Heart right ventricle (tissue), 16 donors: ENCODE data around the gene SPSB1. TPM values are rescaled to one million over a fixed set of nuclear protein-coding genes. Genes with fewer than 3 reads are reported as not detected.
"Not testable (repeated sequence)": the region's sequence is repeated elsewhere in the genome, so short reads cannot be mapped to it uniquely, and the experiment has no call there.

Experiments
- ATAC-seq, 8 donors: fragments of 200-7000 bp; cut with Tn5 transposase; one replicate each; pipeline ENCODE4 v1.9.1; 2020; ENCODE audit warnings: mild to moderate bottlenecking in 8 of 8, moderate library complexity in 8 of 8, moderate number of reproducible peaks in 1 of 8
- DNase-seq, 2 donors: peaks; one replicate each; pipeline ENCODE4 v3.0.0-alpha.2; 2020
- H3K27ac ChIP-seq, 10 donors: fragments of 200-600 bp; sonication (generic) in 2 of 10; one replicate each; pipeline versions ENCODE4 v1.5.0 to v1.8.0; 2020 to 2022; ENCODE audit warnings: mild to moderate bottlenecking in 3 of 10
- H3K27me3 ChIP-seq, 7 donors: fragments of 200-600 bp; one replicate each; pipeline ENCODE4 v1.8.0; 2021 to 2022; ENCODE audit warnings: mild to moderate bottlenecking in 2 of 7
- H3K36me3 ChIP-seq, 9 donors: fragments of 200-600 bp; sonication (generic) in 1 of 9; one replicate each; pipeline versions ENCODE4 v1.5.0 to v1.8.0; 2020 to 2022; ENCODE audit warnings: mild to moderate bottlenecking in 2 of 9
- H3K4me1 ChIP-seq, 9 donors: fragments of 200-600 bp; sonication (generic) in 1 of 9; one replicate each; pipeline versions ENCODE4 v1.5.0 to v1.8.0; 2020 to 2022; ENCODE audit warnings: mild to moderate bottlenecking in 4 of 9
- H3K4me3 ChIP-seq, 10 donors: fragments of 200-600 bp; sonication (generic) in 2 of 10; one replicate each; pipeline versions ENCODE4 v1.5.0 to v1.8.0; 2020 to 2022; ENCODE audit warnings: mild to moderate bottlenecking in 7 of 10, moderate library complexity in 2 of 10
- H3K9me3 ChIP-seq, 11 donors: fragments of 200-600 bp in 10 of 11; sonication (generic) in 2 of 11; one replicate each; pipeline versions ENCODE4 v1.5.0 to v1.8.0; 2013 to 2022; ENCODE audit warnings: mild to moderate bottlenecking in 2 of 11, control low read depth in 1 of 11, moderate library complexity in 1 of 11
- WGBS, 2 donors: extraction: QIAGEN DNeasy Blood & Tissue Kit; methylation state at CpG; one replicate each; pipeline ENCODE4 v1.1.7; 2013; ENCODE audit warnings: inconsistent platforms in 1 of 2; 5-methylcytosine and 5-hydroxymethylcytosine counted together
- intact Hi-C, 10 donors: fragments of 100-400 bp; cut with DNase I; formaldehyde crosslinking; loops; one replicate each; pipeline versions ENCODE4 v1.11.1 to v1.14.2; 2022
- polyA plus RNA-seq, 2 donors: library from polyadenylated mRNA; stranded (reverse); fragments of 200-250 nt; gene quantifications; one replicate each; pipeline ENCODE4 v1.2.3, GENCODE V29; 2013
- total RNA-seq, 10 donors: library from RNA; stranded (reverse); fragmentation: NEBNext Ultra II Directional in 3 of 10; extraction: Animal tissue kit (Norgen Biotek cat#: 25700) in 3 of 10; gene quantifications; one replicate each; pipeline versions ENCODE4 v1.2.1 to v1.2.4, GENCODE V29; 2021 to 2023
- TF ChIP-seq, protein P1 (sequence below), 9 donors: fragments of 200-600 bp; sonication (generic) in 2 of 9; IDR thresholded peaks; one replicate each; pipeline versions ENCODE4 v1.5.0 to v1.8.0; 2021 to 2022; ENCODE audit warnings: antibody characterized with exemption in 9 of 9, mild to moderate bottlenecking in 5 of 9, moderate library complexity in 1 of 9
- donor health status: Arrhythmogenic right ventricular cardiomyopathy.
- donor health status: ischemic (EF 13 %, LVEDD 7.1; RV severe dilation, severe dysfunction).
- donor health status: healthy with polysubstance abuse.
- donor health status: DM: no; HTN: yes; CAD: no.
- donor health status: DM: no; HTN: no; CAD: no.
- donor health status: ischemic (EF 25% LVEDD 6.9; RV normal size, moderate dysfunction).
- donor health status: ischemic (EF 25% LVEDD 5.7; RV mildly dilated, moderate dysfunction).
- donor health status: healthy.
- donor health status: DM: yes; HTN: yes; CAD: no.
- donor health status: Ischemic cardiomyopathy.
- donor health status: ischemic (EF 35%, LVEDD 5.7; RV mildly dilated, moderate dysfunction).
- donor health status: nonischemic (EF 11% LVEDD 7.7; RV severe dilation, severe dysfunction).
- donor health status: DM: yes; HTN: yes; CAD: no.
- donor health status: PGD.
- donor health status: ischemic (EF 29% LVEDD 5.4; RV normal size, mild dysfunction).
- donor health status: nonischemic (EF 23%, LVEDD 6.1; RV moderate dilation, normal function).

The SPSB1 gene
- total and polyA plus RNA-seq, 12 donors: 5.5 to 16.5 (median 8.8) TPM

DNA sequence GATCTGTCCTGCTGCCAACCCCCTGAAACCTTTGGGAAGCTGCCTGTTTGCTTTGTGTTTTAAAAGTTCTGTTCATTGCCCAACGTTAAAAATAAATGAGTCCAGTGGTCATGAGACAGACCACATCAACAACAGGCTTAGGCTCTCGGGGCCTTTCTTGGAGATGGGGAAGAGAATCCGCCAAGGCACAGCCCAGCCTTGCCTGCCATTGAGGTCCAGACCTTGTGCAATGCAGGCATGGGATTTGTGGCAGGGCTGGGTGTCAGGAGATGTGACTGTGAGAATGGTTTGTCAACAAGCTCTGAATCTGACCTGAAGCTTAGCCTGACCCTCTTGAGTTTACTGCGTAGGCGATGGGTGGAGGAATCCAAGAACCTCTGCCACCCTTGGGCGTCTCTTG, 4.2 kb downstream of the SPSB1 start:
- Histone ChIP-seq H3K9me3 (no peaks in the 10 kb centered on the region), H3K4me3 (no peak overlapping the region), H3K27me3 (peaks cover 0 to 8% (median 0%) of the 10 kb centered on the region in 7 donors), H3K4me1 (peaks cover 6 to 49% (median 27%) of the 10 kb centered on the region in 9 donors), H3K36me3 (no peaks in the 10 kb centered on the region), H3K27ac (no peak overlapping the region)
- intact Hi-C loops: loop anchor here in 2 of 10 donors (5.0 to 10.0 kb wide), 2 partner anchors 35 to 278 kb away; no protein-coding TSS in a partner anchor
- TF ChIP-seq, protein P1, sequence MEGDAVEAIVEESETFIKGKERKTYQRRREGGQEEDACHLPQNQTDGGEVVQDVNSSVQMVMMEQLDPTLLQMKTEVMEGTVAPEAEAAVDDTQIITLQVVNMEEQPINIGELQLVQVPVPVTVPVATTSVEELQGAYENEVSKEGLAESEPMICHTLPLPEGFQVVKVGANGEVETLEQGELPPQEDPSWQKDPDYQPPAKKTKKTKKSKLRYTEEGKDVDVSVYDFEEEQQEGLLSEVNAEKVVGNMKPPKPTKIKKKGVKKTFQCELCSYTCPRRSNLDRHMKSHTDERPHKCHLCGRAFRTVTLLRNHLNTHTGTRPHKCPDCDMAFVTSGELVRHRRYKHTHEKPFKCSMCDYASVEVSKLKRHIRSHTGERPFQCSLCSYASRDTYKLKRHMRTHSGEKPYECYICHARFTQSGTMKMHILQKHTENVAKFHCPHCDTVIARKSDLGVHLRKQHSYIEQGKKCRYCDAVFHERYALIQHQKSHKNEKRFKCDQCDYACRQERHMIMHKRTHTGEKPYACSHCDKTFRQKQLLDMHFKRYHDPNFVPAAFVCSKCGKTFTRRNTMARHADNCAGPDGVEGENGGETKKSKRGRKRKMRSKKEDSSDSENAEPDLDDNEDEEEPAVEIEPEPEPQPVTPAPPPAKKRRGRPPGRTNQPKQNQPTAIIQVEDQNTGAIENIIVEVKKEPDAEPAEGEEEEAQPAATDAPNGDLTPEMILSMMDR (IDR thresholded peaks at IDR 0.05): no peak
- DNase-seq (no peak), ATAC-seq (no peak)
- 89 to 92% methylated on average over 6 of the region's 6 CpGs for WGBS, 2 donors

DNA sequence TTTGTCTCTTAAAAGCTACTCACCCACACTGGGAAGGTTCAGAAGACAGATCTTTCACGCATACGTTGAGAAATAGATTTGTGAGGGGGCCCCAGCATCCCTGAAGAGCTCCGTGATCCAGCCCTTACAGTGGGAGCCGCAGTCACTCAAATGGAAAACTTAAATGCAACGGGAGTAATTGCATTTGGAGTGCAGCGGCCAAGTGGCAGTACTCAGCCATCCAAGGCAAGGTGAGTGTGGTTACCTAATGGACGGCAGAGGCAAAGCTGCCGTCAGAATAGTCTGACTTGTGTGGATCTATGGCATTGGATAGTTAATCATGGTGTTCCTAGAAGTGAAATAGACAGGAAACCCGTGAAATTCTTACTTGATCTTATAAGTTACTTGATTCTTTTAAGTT, 5.1 kb downstream of the SPSB1 start:
- H3K27ac ChIP-seq: no peak overlapping the region
- H3K4me3 ChIP-seq: no peak overlapping the region
- peaks cover 0 to 8% (median 0%) of the 10 kb centered on the region in 7 donors for H3K27me3 ChIP-seq
- ATAC-seq: no peak
- intact Hi-C loops: loop anchor here in 2 of 10 donors (5.0 to 10.0 kb wide), 2 partner anchors 34 to 277 kb away; no protein-coding TSS in a partner anchor
- H3K4me1 ChIP-seq: peaks cover 7 to 53% (median 31%) of the 10 kb centered on the region in 9 donors
- H3K36me3 ChIP-seq: no peaks in the 10 kb centered on the region
- WGBS, 2 donors: 61 to 94% methylated on average over 9 of the region's 9 CpGs
- TF ChIP-seq, protein P1 (IDR thresholded peaks at IDR 0.05): no peak
- no peak for DNase-seq
- H3K9me3 ChIP-seq: no peaks in the 10 kb centered on the region

DNA sequence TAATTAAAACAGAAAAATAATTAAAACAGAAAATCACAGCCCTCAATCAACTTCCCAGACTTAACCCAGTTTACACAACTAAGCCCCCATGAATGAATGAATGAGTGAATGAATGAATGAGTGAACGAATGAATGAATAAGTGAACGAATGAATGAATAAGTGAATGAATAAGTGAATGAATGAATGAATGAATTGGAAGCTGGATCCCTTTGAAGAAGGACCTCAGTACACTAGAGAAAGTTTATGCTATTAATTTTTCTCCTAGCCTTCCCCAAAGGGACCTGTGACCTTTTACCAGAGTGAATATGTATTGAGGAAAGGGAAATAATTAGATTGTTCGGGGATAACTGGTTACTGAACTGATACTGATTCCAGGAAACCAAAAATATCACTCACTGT, 5.6 kb downstream of the SPSB1 start:
- peaks cover 12 to 58% (median 36%) of the 10 kb centered on the region in 9 donors for H3K4me1 ChIP-seq
- intact Hi-C loops: loop anchor here in 2 of 10 donors (5.0 to 10.0 kb wide), 2 partner anchors 34 to 277 kb away; no protein-coding TSS in a partner anchor
- WGBS, 2 donors: 0 to 67% methylated on average over 3 of the region's 3 CpGs

DNA sequence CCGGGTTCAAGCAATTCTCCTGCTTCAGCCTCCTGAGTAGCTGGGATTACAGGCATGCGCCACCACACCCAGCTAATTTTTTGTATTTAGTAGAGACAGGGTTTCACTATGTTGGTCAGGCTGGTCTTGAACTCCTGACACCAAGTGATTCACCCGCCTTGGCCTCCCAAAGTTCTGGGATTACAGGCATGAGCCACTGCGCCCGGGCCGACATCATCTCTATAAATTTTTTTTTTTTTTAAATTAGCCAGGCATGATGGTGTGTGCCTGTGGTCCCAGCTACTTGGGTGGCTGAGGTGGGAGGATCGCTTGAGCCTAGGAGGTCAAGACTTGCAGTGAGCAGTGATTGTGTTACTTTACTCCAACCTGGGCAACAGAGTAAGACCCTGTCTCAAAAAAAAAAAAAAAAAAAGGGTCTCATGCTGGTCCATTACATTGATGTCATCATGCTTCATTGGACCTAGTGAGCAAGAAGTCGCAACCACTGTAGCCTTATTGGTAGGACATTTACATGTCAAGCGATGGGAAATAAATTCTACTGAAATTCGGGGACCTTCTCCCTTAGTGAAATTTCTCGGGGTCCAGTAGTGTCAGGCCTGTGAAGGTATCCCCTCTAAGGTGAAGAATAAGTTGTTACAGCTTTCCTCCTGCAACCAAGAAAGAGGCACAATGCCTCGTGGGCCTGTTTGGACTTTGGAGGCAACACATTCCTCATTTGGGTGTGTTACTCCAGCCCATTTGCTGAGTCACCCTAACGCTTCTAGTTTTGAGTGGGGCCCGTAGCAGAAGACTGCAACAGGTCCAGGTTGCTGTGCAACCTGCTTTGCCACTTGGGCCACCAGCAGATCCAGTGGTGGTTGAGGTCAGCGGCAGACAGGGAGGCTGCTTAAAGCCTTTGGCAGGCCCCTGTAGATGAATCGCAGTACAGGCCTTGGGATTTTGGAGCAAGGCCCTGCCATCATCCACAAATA, 7.2 kb downstream of the SPSB1 start:
- H3K9me3 ChIP-seq, H3K4me3 ChIP-seq, ATAC-seq, H3K27me3 ChIP-seq, H3K36me3 ChIP-seq, H3K27ac ChIP-seq, DNase-seq: not testable (repeated sequence)
- WGBS, 2 donors: 85 to 92% methylated on average over 15 of the region's 16 CpGs
- intact Hi-C loops: loop anchor here in 3 of 10 donors (5.0 to 10.0 kb wide), 3 partner anchors 32 to 275 kb away; no protein-coding TSS in a partner anchor
- H3K4me1 ChIP-seq: peaks cover 9 to 57% (median 37%) of the 10 kb centered on the region in 9 donors

More for the DNA sequence above, 5.6 kb downstream of the SPSB1 start:
- H3K9me3 ChIP-seq: no peaks in the 10 kb centered on the region
- no peak overlapping the region for H3K4me3 ChIP-seq
- TF ChIP-seq, protein P1 (IDR thresholded peaks at IDR 0.05): no peak
- no peaks in the 10 kb centered on the region for H3K36me3 ChIP-seq
- no peak for ATAC-seq
- DNase-seq: no peak
- H3K27ac ChIP-seq: no peak overlapping the region
- peaks cover 0 to 8% (median 0%) of the 10 kb centered on the region in 7 donors for H3K27me3 ChIP-seq
